Measurements from ENCODE around the gene MRPL10.

MRPL10 gene

DNA sequence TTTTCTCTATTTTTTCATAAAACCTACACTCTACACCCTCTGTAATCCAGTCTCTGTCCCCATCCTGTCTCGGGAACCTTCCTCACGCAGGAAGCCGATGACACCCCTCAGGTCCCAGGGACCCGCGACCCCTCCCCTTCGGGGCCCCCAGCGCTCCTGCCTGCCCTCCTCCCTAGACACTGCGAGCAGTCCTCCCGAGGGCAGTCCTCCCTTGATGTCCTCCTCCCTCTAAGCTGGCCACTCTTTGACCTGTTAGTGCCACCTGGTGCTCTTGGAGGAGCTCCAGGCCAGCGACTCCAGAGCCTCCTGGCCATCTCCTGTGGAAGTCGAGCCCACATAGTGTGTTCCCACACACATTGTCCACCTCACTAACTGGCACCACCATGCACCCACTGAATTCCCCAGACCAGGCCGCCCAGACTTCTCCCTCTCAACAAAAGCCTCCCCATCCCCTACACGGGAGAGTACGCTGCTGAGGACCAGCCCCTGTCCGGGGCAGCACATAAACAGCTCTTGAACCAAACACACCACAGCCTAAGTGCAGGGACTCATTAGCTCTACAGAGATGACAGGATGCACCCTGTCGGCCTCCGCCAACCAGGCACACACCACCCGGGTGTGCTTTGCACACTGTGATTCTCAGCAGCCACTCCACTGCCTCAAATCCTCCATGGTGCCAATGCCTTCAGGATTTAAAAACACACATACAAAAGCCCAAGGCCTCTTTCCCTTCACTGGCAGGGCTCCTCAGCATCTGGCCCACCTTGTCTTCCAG lies 19.0 kb downstream of the MRPL10 start:
- no peak for DNase-seq

DNA sequence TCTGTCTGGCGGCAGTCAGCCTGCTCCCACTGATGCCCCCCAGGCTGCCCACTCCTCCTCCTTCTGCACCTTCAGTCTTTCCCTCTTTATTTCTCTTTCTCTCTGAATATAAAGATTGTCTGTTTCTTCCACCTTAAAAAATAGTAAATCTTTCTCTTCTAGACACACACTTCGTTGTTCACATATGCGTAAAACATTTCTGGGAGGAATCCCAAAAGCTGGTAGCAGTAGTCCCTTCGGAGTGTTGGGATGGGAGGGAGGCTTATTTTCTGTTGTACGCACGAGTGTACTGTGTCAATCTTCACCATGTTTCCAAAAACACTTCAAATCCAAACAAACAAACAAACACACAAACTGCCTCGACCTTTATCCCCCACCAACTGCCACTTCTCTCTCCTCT lies 19.6 kb downstream of the MRPL10 start:
- DNase-seq, result no peak

DNA sequence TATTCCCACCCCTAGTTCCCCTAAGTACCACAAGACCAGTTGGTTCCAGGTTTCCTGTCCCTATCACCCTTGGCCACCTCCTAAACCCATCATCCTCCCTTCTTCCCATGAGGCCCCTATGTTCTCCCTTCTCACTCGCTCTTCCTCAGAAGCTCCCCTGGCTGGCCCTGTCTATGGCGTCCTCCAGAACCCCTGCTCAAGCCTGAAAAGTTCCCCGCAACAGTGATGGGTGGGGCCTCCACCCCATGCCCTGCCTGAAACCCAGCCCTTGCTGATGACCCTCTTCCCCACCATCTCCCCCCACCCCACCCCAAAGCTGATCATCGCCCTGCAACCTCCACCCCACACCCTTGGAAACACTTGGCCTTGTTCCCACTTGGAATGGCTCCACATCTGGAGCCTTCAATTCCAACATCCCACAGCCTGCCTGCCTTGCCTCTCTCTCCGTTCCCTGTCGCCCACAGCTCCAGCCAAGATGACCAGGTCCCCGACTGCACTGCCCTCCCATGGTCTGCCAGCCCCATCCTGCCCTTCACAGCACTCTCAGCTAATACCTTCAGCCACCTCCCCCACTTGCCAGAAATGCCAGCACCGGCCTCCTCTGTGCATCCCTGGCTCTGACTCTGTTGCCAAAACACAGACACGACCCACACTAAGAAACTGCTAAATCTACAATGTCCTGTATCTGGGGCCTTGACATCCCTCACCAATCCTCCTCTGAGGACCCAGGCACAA lies 20.3 kb downstream of the MRPL10 start:
- DNase-seq, result no peak

DNA sequence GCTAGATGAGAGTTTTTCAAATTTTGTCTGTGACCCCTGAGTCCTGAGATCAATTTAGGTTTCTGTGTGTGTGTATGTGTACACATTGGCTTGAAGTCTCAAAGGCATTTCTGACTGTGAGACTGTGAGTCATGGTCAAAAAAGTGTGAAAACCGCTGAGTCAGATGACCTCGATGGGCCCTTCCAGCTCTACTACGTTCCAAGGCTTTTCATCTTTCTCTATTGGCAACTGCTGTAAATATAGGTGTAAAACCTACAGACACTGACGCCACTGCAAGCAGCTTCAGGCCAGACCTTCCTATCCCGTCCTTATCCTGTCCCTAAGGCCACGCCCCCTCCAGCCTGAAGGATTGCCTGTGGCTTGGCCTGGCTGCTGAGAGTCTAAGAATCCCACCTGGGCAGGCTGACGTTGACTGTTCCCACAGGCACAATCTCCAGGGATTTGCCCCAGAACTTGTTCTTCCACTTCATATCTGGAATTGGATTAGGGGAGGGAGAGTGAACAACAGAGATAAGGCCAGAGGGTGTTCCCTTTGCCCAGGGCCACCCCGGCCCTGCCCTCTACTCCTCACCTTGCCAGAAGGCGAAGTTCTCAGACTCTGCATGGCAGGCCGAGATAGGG lies 21.0 kb downstream of the MRPL10 start:
- DNase-seq, result peak in 1 of 2 donors; percentile 17

DNA sequence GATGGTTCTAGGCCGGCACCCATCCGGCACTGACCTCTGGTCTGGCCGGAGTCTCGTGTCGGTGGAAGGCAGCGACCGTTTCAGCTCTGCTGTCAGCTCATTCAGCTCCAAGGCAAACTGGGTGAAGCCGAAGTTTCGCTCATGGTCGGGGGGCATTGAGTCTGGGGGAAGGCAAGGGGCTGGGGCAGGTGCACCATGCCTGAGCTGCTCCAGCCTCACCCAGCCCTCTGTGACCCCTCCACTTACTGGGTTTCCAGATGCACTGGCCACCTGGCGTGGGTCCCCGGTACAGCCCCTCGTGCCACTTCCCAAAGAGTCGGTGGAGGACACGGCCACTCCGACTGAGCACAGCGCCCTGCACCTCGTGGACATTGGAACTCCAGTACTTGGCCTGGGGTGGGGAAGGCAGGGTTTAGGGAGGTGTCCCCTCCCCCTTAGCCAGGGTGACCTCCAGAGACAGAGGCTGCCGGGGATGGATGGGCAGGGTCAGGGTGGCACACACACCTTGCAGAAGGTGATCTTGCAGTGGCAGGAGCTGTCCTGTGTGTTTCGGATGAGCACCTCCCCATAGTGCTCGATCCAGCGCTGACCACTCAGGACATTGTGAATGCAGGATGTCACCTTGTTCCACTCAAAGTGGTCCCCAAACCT lies 22.4 kb downstream of the MRPL10 start:
- DNase-seq, result no peak

DNA sequence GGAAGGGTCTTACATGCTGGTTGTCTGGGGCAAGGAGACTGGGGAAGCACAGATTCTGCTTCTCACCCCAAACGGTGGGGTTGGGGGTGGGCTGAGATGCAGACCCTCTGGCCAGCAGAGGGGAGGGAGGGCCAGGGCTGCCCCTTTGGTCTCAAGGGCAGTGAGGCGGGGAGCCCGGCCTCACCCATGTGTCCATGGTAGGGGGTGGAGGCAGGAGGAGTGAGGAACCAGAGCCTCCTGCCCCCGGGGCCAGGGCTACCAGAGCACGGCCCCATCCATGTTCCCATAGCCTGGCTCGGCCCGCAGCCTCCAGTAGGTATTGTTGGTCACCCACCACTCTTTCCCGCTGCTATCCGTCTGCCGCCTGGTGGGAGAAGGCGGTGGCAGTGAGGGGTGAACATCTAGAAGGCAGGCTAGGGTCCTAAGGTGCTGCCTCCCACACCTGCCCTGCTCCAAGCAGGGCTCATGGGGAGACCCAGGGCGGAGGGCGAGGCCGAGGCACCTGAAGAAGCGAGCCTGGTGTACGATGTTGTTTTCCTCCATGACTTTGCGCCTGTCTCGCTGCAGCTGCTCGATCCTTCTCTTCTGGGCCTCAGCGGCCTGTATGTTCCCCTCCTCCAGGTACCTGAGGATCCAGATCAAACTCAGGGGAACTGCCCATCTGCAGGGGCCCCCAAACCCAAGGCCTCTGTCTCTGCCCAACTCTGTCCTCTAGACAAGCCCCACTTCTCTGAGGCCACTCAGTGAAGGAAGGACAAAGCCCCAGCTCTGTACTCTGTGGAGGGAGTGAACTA lies 23.1 kb downstream of the MRPL10 start:
- DNase-seq, result no peak

DNA sequence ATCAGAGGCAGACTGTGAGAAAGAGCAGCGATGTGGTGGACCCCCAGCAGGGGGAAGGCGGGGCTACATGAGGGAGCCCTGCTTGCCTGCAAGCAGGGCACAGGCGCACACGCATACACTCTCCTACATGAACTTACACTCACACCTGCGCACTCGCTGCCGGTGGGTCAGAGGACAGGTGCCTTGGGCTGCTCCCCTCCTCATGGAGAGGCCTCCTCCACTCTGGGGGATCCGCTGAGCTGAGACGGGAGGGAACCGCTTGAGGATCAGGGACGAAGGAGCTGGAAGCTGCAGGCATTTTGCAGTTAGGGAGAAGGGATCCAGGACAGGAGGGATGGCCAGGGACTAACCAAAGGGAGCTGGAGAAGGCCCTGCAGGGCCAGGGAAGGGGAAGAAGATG lies 23.9 kb downstream of the MRPL10 start:
- DNase-seq, result no peak

DNA sequence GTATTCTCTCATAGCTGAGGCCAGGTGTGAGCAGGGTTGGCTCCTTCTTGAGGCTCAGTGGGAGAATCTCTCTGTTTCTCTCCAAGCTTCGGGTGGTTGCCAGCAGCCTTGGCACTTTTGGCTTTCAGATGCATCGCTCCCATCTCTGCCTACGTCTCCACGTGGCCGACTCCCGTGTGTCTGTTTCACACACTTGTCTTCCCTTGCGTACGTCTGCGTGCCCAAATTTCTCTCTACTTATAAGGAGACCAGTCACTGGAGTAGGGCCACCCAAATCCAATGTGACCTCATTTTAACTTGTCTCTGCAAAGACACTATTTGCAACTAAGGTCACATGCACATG lies 24.5 kb downstream of the MRPL10 start:
- no peak for DNase-seq

DNA sequence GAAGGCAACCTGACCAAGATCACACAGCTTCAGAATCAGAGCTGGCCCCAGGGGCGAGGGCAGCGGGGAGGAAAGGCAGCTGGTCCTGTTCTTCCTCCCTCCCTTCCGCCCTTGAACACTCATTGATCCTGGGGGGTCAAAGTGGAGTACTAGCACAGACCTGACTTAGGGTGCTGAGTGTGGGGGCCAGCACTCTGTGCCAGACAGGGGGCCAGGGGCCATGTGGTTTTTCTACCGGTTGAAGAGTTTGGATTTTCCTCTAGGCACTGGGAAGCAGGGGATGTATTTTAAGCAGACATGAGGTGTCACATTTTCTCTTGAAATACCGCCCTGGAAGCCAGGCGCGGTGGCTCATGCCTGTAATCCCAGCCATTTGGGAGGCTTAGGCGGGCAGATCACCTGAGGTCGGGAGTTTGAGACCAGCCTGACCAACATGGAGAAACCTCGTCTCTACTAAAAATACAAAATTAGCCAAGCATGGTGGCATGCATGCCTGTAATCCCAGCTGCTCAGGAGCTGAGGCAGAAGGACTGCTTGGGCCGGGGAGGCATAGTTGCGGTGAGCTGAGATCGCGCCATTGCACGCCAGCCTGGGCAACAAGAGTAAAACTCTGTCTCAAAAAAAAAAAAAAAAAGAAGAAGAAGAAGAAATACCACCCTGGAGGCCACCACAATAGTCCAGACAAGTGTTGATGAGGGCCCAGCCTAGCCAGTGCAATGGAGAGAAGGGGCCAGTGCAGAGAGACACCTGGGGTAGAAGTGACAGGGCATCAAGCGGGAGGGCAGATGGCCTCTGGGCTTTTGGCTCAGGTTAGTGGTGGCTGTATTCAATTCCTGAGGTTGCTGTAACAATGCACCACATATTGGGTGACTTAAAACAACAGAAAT lies 25.1 kb downstream of the MRPL10 start:
- no peak for DNase-seq

DNA sequence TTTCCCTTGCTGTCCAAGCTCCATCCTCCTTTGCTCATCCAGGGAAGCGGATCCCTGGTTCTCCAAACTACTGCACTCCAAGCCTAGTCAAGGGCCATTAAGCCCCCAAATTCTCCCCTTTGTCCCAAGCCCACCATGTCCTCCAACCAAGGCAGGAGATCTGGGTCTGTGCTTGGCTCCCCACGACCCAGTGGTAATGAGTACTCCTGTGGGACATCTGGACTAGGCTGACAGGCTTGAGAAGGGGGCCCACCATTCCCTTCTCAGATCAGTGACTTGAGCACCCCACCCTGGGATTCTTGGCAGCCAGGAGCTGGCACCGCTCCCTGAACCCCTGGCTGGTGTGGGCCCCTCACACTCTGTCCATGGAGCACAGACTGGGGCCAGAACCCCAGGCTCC lies 26.9 kb downstream of the MRPL10 start:
- DNase-seq, result no peak

DNA sequence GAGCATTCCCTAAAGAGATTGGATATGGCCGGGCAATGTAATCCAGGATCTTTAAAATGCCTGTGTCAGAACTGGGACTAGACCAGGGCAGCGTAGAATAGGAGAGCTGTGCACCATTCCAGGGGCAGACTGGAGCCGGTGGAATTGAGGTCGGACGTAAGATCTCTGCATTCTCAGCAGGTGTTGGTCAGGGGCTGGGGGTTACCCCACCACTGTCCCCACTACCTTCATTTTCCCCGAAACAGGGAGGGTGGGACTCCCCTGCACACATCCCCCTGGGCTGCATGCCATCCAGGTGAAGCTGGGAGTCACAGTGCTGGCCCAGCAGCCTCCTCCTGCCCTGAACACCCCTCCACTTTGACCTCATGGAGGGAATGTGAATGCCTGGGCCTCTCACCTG lies 27.6 kb downstream of the MRPL10 start:
- no peak for DNase-seq

DNA sequence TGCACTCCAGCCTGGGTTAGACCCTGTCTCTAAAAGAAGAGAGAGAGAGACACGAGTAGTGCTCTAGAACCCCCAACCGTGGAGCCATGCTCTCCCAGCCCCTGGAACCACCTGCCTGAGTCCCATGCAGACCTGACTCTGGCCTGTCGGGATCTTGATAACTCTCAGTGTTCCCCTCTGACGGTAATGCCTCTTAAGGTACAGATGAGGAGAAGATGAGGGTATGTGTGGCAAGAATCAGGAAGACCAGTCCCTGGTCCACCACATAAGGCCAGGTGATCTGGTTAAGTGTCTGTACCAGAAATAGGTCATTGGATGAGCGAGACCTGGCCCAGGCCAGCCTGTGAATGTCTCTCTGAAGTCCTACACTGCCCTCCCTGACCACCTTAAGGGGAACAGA lies 28.1 kb downstream of the MRPL10 start:
- no peak for DNase-seq

DNA sequence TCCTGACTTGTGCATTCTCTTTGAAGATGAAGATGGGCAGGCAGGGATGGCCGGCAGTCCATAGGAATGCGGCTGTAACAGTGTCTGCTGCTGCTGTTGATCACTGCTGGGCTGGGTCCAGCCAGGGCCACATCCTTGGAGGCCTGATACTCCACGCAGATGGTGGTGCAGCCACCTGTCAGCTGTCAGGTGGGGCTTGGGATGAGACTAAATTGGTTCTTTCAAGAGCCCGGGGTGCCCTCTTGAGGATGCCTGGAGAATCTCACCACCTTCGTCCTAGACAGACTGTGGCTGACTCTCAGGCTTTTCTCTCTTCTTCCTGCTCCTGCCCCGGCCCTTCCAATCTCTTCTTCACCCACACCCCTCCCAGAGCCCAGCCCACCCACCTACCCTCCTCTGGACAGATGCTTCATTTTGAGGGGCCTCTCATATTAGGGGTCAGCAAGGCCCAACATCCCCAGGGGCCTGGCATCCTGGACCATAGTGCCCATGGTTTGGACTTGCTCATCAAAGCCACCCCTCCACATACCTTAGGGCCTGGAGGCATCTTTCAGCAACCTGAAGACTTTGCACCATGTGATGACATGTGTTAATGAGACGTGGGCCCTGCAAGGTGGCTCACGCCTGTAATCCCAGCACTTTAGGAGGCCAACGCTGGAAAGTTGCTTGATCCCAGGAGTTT lies 28.9 kb downstream of the MRPL10 start:
- peak; percentile 65 to 68 for DNase-seq

DNA sequence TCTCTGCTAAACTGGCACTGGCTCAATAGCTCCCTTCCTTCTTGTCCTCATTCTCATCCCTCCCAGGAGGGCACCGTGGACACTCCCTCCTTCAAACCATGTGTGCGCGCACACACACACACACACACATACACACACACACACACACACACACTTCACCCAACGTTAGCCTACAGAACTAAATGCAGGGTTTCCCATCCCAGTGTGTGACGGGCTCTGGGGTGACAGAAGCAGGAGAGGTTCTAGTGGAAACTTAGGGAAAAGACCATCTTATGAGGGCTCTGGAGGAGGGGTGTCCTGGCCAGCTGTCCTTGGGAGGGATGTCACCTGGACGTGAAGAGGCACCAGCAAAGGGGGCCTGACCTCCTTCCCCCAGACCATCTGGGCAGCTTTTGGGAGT lies 29.4 kb downstream of the MRPL10 start:
- no peak for DNase-seq

DNA sequence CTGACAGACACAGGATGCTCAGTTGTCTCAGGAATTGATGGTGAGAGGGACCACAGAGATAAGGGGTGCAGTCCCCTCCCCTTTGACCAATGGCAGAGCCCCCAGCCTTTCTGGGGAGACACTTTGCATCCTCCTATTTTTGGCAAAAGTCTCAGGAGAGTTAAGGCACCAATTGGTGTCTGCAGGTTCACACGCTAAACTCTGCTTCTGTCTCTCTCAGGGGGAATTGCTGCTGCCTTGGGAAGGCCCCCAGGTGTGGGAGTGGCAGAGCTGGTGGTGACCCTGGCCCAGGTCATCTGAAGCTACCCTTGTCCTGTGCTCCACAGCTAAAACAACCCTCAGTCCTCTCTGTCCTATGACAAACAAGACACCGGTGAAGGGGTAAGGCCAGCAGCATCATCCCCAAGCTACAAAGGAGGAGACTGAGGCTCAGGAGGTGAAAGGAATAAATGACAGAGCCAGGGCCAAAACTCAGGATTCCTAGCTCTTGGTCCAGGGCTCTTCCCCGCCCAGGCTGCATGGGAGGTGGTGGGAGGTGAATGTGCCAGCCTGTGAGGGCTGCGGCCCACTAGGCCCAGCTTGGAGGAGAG lies 30.1 kb downstream of the MRPL10 start:
- no peak for DNase-seq

DNA sequence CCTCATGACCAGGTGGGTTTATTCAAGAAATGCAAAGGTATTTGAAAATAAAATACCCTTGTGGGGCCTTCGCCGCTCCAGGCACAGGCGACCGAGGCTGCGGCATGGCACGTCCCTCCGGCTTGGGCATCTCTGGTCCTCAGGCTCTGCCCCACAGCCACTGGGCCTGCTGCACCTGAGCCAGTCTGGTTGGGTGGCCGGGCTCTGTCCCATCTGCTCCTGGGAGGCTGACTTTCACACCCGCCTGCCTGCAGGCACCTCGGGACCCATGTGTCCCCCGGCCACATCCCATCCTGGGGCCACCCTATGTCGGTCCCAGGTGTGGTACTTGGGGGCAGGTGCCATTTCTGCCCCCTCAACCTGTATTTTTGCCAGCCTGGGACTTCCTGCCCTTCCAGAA lies 30.7 kb downstream of the MRPL10 start:
- no peak for DNase-seq

DNA sequence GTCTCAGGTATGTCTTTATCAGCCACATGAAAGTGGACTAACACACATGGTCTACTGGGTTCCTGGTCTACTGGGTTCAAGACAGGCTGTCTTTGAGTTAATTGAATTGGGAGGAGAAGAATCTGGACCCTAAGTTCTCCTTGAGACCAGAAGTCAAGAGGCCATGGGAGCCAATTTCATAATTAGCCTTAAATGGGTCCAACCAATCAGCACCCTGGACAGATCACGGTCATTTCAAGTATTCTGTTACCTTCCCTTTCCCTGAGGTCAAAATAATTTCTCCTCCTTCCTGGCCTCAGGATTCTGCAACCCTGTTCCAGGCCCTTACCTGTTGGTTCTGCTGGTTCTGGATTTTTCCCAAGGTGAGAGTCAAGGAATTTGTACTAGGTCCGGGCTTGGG lies 33.5 kb downstream of the MRPL10 start:
- no peak for DNase-seq

DNA sequence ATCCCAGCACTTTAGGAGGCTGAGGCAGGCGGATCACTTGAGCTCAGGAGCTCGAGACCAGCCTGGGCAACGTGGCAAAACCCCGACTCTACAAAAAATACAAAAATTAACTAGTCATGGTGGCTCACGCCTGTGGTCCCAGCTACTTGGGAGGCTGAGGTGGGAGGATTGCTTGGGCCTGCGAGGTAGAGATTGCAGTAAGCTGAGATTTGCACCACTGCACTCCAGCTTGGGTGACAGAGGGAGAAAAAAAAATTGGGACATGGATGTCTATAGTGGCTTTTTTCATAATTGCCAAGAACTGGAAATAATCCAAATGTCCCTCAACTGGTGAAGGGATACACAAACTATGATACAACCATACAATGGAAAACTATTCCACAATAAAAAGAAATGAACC lies 38.4 kb downstream of the MRPL10 start:
- DNase-seq, result no peak

DNA sequence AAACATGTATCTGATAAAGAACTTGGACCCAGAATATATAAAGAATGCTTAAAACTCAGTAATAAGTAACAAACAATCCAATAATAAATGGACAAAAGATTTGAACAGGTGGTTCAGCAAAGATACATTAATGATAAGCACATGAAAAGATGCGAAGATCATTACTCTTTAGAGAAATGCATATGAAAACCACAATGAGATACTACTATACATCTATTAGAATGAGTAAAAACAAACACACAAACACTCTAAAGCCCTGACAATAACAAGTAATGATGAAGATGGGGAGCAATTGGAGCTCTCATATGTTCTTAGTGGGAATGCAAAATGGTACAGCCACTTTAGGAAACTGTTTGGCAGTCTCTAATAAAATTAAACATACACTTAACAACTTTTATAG lies 38.9 kb downstream of the MRPL10 start:
- no peak for DNase-seq

DNA sequence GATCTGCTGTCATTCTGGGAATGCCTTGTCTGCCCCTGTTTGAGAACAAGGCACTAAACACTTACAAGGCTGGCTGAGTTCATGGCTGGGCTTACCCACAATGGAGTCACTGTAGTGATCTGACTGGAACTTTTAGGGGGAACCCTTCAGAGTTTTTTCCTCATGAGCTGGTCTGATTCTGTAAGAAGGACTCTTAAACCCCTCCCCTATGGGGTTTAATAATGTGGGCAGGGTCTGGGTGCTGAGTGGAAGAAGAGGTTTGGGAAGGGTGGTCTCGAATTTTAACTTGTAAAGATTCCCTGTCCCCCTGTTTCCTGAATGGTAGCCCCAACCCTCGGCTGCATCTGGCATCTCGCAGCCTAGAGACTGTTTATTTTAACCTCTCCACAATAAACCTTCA lies 40.3 kb downstream of the MRPL10 start:
- DNase-seq, result no peak

Data from stimulated activated CD4-positive, alpha-beta T cell treated with anti-CD3 and anti-CD28 coated beads, Interleukin-2, amount 100 ng/mL, for 24 hours (primary cell).